NCI-H2081 treated with DMSO at 0.1 percent for 48 hours (cell line): ENCODE data around the gene SPECC1.
"Not testable (repeated sequence)": the region's sequence is repeated elsewhere in the genome, so short reads cannot be mapped to it uniquely, and the experiment has no call there.

Experiments used
- DNase-seq: peaks from one replicate; lab custom pipeline; 2025; lab: John Stamatoyannopoulos, UW

SPECC1 gene

GRCh38 chr17:20235747-20236146 lies 226.6 kb downstream of the SPECC1 start:
- no peak for DNase-seq

DNA sequence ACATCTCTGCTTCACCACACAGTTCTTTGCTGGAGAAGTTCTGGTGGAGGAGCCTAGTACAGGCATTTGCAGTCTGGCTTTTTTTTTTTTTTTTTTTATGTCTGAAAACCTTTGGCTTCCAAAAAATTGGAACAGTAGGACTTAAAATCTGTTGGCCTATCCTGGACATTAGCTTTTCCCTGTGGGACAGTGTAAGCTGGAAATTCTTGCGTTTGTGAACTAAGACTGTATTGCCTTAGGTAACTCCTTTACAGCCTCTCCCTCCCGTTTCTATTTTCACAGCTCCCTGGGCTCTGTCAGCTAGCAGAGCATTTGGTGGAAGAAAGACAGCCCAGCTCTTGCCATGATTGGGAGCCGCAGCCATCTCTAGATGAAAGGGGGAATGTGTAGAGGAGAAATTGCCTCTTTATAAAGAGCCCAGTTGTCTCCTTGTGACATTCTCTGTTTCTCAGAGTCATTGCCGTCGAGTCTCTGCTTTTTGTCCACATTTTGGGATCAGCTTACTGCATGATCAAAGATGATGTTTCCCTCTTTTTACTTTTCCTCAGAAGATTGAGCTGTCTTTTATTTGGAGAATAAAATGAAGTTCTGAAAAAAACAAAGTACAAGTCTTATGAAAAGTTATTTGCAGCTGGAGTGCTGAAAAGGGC lies 227.5 kb downstream of the SPECC1 start:
- DNase-seq, result no peak

DNA sequence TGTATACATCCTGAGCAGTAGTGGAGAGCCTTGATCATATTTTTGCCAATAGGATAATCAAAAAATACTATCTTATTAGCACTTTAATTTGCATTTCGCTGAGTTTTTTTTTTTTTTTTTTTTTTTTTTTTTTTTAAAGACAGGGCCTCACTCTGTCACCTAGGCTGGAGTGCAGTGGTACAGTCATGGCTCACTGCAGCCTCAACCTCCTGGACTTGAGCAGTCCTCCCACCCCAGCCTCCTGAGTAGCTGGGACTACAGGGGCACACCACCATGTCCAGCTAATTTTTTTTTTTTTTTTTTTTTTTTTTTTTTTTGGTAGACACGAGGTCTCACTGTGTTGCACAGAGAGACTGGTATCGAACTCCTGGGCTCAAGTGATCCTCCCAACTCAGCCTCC lies 230.6 kb downstream of the SPECC1 start:
- not testable (repeated sequence) for DNase-seq

GRCh38 chr17:20241855-20242254 lies 232.7 kb downstream of the SPECC1 start:
- no peak for DNase-seq

GRCh38 chr17:20242271-20242670 lies 233.1 kb downstream of the SPECC1 start:
- DNase-seq, result no peak

DNA sequence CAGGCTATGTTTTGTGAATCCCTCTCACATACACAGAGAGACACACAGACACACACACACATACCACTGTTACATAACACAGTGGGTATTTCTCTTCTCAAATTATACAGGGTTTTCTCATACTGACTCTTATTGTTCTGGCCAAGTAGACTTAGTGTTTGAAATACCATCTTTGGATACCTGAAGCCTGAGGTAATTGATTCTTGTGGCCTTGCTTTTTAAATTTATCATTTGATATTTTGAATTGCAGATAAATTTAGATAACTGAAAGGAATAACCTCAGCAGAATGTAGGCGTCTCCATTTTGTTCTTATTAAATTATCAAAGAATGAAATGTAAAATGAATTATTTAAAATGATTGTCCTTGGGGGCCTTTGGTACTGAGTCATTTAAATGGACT lies 234.4 kb downstream of the SPECC1 start:
- DNase-seq, result no peak

DNA sequence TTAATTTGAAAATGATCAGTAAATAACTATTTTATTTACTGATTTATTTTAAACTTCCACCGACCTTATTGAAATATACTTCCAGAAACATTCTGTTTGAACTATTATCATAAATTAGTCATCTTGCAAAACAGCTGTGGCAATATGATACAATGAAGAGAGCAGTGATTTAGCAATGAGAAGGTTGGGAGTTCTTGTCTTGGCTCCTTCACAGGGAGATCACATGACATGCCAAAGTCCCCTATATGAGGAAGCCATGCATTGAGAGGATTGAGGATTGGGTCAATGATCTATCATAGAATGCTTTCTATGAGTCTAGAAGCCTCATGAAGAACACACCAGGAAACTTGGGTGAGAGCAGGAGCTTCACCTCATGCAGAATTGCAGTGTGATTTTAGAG lies 235.5 kb downstream of the SPECC1 start:
- DNase-seq, result no peak

DNA sequence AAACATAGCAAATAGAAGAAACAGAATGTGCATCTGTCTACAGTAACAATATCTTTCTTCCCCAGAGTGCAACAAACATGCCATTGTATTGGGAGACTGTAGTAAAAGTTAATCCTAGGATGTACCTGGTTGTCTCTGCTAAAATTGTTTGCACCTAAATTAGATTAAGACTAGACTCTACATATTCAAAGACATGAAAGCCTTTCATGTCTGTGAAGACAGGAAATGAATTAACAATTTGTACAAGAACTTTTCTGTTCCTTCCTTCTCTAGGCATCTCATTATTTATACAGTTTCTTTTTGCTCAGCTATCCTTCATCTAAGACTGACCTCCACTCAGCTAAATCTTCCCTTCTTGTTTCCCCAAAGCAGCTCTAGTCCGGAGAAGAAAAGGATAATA lies 237.5 kb downstream of the SPECC1 start:
- no peak for DNase-seq

GRCh38 chr17:20253323-20253722 lies 244.2 kb downstream of the SPECC1 start:
- DNase-seq, result no peak

GRCh38 chr17:20254541-20254940 lies 245.4 kb downstream of the SPECC1 start:
- DNase-seq, result no peak

DNA sequence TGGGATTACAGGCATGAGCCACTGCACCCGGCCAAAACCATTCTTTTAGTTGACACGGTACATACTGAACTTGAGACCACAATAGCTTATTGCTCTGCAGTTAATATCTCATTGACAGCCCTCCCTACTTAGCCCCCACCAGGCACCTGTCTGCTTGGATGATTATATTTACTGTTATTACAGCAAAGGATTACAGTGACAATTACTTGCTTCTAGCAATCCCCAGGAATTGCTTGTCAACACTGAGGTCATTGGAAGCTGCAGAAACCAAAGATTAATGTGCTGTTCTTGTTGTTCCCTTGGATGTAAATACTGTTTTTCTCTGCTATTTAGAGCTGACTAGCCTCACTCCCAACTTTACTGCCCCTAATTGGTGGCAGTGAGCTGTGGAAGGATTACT lies 247.0 kb downstream of the SPECC1 start:
- peak; percentile 44 for DNase-seq

- DNase-seq, result no peak
Measured at GRCh38 chr17:20257008-20257407, 247.8 kb downstream of the SPECC1 start.

GRCh38 chr17:20257798-20258197 lies 248.6 kb downstream of the SPECC1 start:
- no peak for DNase-seq

DNA sequence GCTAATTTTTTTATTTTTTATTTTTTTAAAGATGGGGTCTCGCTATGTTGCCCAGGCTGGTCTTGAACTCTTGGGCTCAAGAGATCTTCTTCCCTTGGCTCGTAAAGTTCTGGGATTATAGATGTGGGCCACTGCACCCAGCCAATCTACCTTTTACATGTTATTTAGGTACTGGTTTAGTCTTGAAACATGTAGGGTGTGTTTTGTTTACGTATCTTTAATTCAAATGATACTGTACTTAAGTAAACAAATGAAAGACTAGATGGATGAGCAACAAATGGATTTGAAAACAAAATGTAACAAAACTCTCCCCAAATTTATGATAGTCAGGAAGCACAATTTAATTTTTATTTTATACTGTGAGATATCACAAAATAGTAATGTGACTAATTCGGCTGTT lies 250.5 kb downstream of the SPECC1 start:
- DNase-seq, result no peak

DNA sequence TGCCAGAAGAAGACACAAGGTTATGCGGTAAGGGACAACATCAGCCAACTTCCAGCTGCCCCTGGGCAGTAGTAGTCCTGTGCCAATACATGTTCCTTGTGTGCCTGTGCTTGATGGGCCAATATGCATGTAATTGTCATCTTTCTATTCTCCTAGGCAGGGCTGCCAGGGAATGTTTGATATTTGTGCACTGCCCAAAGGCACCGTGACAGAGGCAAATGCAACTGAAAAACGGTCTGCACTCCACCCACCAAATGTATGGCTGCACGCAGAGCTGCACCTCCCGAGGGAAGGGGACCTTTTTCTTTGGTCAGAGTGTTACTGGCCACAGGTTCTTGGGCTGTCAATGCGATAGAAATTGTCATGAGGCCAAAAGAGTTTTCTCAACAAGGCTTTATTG lies 251.1 kb downstream of the SPECC1 start:
- DNase-seq, result no peak

GRCh38 chr17:20262226-20263114 lies 253.3 kb downstream of the SPECC1 start:
- no peak for DNase-seq

DNA sequence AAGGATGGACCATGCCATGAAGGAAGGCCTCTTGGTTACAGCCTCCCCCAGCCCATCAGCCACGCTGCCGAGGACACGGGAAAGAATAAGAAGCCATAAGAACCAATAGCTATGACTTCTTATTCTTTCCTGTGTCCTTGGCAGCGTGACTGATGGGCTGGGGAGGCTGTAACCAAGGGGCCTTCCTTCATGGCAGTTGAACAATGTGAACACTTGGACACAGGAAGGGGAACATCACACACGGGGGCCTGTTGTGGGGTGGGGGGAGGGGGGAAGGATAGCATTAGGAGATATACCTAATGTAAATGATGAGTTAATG lies 253.9 kb downstream of the SPECC1 start:
- DNase-seq, result not testable (repeated sequence)

- no peak for DNase-seq
Measured at GRCh38 chr17:20263595-20263994, 254.4 kb downstream of the SPECC1 start.

DNA sequence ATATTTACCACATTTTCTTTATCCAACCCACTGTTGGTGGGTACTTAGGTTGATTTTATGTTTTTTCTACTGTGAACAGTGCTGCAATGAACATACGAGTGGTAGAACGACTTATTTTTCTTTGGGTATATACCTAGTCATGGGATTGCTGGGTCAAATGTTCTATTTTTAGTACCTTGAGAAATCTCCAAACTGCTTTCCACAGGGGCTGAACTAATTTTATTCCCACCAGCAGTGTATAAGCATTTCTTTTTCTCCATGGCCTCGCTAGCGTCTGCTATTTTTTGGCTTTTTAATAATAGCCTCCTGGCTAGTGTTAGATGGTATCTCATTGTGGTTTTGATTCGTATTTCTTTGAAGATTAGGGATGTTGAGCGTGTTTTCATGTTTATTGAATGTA lies 255.8 kb downstream of the SPECC1 start:
- DNase-seq, result no peak

DNA sequence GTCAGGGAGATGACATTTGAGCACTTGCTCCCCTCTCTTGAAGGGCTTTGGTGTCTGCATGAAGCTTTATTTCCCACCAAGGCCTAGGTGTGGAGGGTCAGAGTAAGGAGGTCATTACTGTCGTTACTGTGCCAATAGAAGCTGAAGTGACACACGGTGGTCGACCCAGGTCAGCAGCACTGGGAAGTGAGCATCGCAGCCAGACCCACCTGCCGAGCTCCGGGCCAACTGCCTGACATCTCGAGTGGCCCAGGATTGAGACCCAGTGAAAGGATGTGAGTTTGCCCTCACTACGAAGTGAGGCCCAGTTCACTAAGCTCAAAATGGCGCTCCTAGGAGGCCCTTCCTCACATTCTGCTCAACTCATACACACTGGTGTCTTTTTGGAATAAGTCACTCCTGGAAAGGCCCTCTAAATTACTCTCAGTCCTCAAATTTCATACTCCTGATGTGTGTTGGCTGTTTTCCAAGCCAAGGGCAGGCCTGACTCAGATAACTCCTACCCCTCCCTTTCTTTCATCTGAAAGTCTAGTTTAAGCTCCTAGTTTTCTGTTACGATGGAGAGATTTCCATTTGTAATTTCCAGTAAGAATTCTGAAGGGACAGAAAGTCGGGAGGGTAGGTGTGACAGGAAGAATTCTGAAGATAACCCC lies 257.8 kb downstream of the SPECC1 start:
- no peak for DNase-seq

DNA sequence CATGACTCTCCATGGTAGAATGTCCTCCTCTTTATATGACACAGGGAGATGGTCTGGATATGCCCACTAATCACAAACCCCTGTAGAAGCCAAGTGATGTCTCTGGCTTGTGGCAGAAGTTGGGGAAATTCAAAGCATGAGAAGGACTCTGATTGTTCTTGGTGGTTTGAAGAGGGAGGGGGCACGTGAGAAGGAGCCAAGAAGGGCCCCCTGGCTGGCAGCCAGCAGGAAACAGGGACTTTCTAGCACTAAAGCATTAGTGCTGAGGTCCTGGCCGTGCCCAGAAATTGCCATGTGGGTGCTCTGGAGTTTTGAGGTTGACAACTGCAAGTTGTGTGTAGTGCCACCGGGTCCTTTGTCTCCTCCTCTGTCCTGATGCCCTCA lies 258.3 kb downstream of the SPECC1 start:
- DNase-seq, result no peak

GRCh38 chr17:20270369-20270768 lies 261.2 kb downstream of the SPECC1 start:
- DNase-seq, result no peak

DNA sequence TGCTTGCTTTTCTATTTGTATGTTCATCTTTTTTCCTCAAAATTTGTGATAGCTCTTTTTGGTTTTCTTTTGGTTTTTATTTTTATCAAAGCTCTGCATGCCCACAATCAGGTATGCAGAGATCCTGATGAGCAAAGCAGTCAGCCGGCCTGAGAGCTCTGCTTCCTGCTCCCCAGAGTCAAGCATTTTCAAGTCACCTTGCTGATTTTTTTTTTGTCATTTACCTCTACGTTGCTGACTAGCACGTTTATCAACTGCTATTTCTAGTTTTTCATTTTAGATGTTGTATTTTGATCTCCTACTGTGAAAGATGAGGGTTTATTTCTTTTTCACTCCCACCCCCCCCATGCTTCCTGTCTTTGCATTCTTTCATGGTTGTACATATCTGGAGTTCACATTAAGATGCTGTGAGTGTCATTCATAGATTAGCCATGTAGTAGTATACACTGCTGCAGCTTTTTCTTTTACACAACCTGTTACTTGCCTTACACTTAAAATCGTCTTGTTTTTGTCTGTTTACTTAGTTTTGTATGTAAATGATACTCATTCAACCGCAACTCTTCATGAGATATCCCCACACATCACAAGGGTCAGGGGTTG lies 262.0 kb downstream of the SPECC1 start:
- DNase-seq, result no peak
